GM18499 (cell line): ENCODE measurements around the gene NPM1.
A peak's percentile ranks its signal among the peaks of the same experiment; 100 is the strongest.
"Not testable (repeated sequence)": the region's sequence is repeated elsewhere in the genome, so short reads cannot be mapped to it uniquely, and the experiment has no call there.

ENCODE experiments used
- ATAC-seq: cut with Tn5 transposase; IDR thresholded peaks from one replicate; pipeline ENCODE4 v1.9.1; 2021; ENCODE audit warnings: moderate number of reproducible peaks; ENCODE audit not compliant: insufficient read depth, unreplicated experiment

The NPM1 gene

GRCh38 chr5:171384999-171385398, 2.6 kb upstream of the NPM1 start:
- ATAC-seq, result not testable (repeated sequence)

GRCh38 chr5:171386006-171386671, 1.5 kb upstream of the NPM1 start:
- ATAC-seq, result no peak

DNA sequence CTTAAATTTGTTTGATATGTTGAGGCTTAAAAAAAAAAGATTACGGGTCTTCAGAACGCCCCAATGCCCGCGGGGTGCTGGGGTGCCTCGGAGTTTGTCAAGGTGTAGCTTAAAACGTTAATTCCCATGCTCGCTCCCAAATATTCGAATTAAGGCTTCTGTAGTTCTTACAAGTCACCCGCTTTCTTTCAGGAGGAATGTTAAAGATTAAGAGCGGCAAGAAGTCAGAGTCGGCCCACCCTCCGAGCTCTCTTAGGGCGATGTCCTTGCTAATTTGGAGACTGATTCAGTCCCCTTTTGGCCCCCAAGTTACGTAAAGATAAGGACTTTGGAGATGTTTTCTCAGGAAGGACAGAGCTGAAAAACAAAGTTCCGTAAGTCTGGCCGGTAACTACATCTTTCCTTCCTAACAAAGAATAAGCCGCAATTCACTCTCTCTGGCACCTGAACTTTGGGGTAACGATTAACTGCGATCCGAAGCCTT, 746 bp upstream of the NPM1 start:
- ATAC-seq, result no peak

- ATAC-seq, result peak; percentile 1
Measured at GRCh38 chr5:171387970-171388815, 544 bp downstream of the NPM1 start.

DNA sequence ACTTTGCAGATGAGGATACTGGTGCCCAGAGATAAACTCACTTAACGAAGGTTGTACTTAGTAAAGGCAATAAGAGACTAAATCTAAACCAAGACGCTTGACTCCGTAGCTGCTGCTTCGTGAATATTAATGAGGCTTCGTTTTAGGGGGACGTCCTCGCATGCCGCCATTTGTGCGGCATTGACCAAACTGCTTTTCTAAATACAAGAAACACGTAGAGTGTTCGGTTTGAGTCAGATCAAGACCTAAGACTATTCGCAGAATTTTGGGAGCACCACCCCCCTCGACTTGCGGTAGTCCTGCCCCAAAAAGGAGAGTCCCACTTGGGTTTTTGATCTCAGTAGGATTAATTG, 1.1 kb downstream of the NPM1 start:
- ATAC-seq, result no peak

- no peak for ATAC-seq
Measured at GRCh38 chr5:171390883-171391677, 3.4 kb downstream of the NPM1 start.

DNA sequence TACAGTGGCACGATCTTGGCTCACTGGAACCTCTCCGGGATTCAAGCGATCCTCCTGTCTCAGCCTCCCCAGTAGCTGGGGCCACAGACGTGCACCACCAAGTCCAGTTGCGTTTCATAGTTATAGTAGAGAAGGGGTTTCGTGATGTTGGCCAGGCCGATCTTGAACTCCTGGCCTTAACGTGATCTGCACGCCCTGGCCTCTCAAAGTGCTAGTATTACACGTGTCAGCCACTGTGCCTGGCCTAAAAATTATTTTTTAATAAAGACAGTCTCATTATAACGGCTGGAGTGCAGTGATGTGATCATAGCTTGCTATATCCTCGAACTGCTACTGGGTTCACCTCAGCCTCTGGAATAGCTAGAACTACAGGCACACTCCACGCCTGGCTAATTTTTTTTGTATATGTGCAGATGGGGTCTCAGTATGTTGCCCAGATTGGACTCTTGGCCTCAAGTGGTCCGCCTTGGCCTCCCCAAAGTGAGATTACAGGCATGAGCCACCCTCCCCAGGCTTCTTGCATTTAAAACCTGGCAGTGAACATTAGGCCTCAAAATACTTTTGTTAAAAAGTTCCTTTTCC, 4.4 kb downstream of the NPM1 start:
- no peak for ATAC-seq

GRCh38 chr5:171392585-171393159, 5.0 kb downstream of the NPM1 start:
- ATAC-seq, result no peak

DNA sequence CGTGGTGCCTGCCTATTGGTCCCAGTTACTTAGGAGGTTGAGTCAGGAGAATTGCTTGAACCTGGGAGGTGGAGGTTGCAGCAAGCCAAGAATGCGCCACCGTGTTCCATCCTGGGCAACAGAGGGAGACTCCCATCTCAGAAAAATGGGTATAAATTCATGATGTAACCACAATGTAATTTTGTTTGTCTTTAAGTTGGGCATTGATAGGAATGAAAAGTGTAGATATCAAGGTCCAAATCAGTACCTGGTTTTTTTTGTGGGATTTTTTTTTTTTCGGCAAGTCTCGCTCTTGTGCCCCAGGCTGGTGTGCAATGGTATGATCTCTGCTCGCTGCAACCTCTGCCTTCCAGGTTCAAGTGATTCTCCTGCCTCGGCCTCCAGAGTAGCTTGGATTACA, 7.4 kb downstream of the NPM1 start:
- no peak for ATAC-seq

DNA sequence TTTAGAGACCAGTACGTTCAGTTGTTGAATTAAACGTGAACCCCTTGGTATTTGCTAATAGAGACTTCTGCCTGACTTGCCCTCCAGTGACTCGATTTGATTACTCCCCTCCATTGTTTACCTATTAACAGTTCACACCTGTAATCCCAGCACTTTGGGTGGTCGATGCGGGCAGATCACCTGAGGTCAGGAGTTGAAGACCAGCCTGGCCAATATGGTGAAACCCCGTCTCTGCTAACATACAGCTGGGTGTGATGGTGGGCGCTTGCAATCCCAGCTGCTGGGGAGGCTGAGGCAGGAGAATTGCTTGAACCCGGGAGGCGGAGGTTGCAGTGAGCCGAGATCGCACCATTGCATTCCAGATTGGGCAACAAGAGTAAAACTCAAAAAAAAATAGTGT, 8.9 kb downstream of the NPM1 start:
- ATAC-seq, result not testable (repeated sequence)

- ATAC-seq, result no peak
Measured at GRCh38 chr5:171397190-171397589, 9.5 kb downstream of the NPM1 start.

DNA sequence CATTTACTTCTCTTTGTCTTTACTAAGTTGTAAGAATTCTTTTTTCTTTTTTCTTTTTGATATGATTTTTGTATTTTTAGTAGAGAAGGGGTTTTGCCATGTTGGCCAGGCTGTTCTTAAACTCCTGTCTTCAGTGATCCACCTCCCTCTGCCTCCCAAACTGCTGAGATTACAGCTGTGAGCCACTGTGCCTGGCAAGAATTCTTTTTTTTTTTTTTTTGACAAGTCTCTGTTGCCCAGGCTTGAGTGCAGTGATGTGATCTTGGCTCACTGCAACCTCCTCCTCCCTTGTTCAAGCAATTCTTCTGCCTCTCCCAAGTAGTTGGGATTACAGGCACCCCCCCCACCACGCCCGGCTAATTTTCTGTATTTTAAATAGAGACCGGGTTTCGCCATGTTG, 9.9 kb downstream of the NPM1 start:
- no peak for ATAC-seq

DNA sequence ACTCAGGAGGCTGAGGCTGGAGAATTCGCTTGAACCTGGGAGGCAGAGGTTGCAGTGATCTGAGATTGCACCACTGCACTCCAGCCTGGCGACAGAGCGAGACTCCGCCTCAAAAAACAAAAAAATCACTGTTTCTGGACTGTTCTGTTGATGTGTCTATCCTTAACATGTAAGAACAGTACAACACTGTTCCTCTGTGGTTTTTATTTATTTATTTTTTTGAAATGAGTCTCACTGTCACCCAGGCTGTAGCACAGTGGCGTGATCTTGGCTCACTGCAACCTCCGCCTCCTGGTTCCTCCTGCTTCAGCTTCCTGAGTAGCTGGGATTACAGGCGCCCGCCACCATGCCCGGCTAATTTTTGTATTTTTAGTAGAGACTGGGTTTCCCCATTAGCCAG, 11.0 kb downstream of the NPM1 start:
- ATAC-seq, result not testable (repeated sequence)

DNA sequence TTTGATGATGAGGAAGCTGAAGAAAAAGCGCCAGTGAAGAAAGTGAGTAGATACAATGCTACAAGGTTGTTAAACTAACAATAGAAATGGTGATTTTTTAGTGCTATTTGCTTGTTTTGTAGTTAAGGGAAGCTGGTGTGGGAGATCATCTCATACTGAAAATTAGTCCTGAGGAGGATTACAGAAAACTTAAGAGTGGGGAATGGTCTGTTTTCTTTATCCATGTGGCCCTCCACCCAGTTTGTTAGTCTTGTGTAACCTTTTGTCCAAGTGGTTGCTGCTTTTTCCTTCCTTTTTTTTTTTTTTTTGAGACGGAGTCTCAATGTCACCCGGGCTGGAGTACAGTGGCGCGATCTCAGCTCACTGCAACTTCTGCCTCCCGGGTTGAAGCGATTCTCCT, 12.5 kb downstream of the NPM1 start:
- ATAC-seq, result no peak

- ATAC-seq, result no peak
Measured at GRCh38 chr5:171401167-171401947, 13.7 kb downstream of the NPM1 start.

GRCh38 chr5:171402751-171403150, 15.1 kb downstream of the NPM1 start:
- ATAC-seq, result not testable (repeated sequence)

DNA sequence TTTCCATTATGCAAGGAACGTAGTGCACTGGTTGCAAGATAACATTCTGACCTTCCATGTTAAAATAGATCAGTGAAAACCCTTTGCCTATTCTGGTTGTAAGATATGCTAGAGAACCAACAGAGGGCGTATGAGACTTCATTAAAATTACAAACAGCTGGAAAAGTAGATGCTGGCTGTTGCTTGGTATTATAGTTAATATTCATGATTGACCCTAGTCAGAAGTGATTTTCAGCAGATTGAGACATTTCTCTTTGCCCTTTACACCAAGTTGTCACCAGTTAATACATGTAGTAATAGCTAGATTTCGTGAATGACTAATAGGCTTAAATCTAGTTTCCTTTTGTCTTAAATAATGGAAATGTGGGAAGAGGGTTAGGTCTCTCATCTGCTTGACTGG, 18.0 kb downstream of the NPM1 start:
- ATAC-seq, result no peak

- no peak for ATAC-seq
Measured at GRCh38 chr5:171407234-171407633, 19.6 kb downstream of the NPM1 start.
